ENCODE data around the gene HS3ST5.

DNA sequence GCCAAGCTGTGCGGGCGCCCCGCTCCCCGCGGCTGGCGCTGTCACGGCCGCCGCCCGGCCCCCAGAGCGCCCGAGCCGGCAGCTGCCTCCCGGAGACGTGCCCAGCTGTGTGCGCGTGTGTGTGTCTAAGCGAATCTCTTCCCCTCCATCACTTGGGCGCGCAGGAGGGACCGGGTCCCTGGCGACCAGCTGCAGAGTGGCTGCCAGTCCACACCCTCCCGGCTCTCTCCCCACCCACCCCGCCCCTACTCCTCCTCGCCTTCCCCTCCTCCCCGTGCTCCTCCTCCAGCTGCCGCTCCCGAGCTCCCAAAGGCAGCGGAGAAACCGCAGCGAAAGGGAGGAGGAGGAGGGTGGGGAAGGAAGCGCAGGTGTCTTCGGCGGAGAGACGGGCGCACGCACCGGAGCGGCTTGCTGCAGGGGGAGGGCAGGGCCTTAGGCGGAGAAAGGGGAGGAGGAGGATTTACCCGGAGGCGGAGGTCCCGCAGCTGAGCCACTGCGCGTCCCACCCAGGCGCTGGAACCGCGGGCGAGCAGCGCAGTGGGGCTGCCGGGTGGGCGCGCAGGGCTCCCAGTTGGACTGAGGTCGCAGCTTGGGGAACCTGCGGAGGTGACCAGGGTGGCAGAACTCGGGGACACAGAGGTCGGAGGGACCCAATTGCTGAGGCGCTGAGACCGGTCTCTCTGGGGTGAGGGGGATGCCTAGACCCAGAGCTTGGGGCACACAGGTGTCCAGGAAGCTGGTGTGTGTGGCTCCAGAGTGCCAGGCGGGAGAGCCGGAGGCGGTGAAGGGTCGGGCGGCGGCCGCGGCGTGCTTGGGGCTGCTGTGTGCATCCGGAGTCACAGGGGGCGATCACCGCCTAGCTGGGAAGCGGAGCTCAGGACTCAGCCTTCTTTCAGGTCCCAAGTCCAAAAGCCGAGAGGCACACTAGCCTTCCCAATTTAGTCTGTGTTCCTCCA lies at the start of gene HS3ST5:
- TF ChIP-seq, protein P1, sequence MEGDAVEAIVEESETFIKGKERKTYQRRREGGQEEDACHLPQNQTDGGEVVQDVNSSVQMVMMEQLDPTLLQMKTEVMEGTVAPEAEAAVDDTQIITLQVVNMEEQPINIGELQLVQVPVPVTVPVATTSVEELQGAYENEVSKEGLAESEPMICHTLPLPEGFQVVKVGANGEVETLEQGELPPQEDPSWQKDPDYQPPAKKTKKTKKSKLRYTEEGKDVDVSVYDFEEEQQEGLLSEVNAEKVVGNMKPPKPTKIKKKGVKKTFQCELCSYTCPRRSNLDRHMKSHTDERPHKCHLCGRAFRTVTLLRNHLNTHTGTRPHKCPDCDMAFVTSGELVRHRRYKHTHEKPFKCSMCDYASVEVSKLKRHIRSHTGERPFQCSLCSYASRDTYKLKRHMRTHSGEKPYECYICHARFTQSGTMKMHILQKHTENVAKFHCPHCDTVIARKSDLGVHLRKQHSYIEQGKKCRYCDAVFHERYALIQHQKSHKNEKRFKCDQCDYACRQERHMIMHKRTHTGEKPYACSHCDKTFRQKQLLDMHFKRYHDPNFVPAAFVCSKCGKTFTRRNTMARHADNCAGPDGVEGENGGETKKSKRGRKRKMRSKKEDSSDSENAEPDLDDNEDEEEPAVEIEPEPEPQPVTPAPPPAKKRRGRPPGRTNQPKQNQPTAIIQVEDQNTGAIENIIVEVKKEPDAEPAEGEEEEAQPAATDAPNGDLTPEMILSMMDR (IDR thresholded peaks at IDR 0.05; ENCODE audit: insufficient read depth, low read length, poor library complexity, severe bottlenecking) = no peak
- no peak for TF ChIP-seq EZH2phosphoT487 (conservative IDR thresholded peaks at IDR 0.05; ENCODE audit: low read length)

All from SU-DHL-6 (cell line).